ENCODE data around the gene NMRK1. TPM values are rescaled to one million over a fixed set of nuclear protein-coding genes. Genes with fewer than 3 reads are reported as not detected.

NMRK1 gene
- 10.3 TPM for total RNA-seq

DNA sequence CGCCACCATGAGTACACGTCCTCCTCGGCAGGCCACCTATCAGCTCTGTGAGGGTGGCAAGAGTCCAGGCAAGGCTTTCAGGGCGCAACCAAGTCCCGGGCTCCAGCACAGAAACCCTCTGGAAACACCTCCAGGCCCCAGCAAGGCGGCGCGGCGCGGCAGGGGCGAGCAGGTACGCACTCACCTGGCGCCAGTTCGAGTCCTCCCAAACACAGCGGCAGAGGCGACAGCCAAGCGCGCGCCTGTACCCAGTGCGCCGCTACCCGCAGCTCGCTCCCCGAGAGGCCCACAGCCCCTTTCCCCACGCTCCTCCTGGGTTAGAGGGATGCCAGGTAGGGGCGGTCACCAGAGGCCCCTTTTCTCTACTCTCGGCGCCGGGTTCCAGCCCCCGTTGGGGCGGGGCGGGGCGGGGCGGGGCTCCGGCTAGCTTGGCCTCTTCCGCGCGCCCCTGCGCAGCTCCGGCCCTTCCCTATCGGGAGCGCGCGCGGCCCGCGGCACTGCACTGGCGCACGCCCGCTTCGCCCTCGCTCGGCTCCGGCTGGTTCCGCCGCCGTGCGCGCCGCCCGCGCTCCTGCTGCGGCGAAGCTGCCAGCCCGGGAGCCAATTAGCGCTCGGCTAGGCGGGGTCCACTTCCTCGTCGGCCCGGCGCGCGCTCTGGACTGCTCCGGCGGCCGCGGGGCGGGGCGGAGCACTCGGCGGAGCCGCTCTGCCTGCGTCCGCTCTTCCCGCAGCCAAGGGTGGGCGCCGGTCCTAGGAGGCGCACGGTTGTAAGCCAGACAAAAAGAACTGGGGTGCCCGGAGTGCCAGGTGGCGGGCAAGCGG is at the start of gene NMRK1, which contains the start of gene OSTF1:
Gene NMRK1, minus strand, starts transcription at position 332 of the 822 bp plus-strand sequence. CDS start 5,040 bp downstream, outside the sequence.
Gene OSTF1, plus strand, starts transcription at position 691 of the 822 bp plus-strand sequence. CDS start 179 bp downstream, outside the sequence.
- DNase-seq: peak; percentile 92

DNA sequence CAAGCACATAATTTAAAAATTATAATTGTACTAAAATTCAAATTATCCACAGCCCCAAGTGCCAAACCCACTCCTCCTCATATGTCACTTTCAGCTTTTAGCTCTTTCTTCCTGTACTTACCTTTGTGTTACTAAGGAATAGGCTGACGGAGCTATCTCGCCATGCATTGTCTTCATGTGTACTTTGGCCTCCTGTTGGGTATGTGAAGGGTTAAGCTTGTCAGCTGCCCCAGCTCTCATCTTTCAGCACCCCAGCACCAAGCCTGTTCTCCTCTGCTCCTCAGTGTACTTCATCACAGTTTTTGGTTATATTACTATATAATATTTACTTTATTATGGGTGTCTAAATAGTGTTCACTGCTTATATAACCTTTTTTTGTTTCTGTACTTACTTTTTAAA is 46.5 kb upstream of the NMRK1 start:
- DNase-seq: no peak

- DNase-seq: no peak
Observed at GRCh38 chr9:75133396-75133795, 45.4 kb upstream of the NMRK1 start.

- no peak for DNase-seq
Observed at GRCh38 chr9:75132244-75132643, 44.3 kb upstream of the NMRK1 start.

GRCh38 chr9:75131700-75132099 is 43.7 kb upstream of the NMRK1 start:
- no peak for DNase-seq

DNA sequence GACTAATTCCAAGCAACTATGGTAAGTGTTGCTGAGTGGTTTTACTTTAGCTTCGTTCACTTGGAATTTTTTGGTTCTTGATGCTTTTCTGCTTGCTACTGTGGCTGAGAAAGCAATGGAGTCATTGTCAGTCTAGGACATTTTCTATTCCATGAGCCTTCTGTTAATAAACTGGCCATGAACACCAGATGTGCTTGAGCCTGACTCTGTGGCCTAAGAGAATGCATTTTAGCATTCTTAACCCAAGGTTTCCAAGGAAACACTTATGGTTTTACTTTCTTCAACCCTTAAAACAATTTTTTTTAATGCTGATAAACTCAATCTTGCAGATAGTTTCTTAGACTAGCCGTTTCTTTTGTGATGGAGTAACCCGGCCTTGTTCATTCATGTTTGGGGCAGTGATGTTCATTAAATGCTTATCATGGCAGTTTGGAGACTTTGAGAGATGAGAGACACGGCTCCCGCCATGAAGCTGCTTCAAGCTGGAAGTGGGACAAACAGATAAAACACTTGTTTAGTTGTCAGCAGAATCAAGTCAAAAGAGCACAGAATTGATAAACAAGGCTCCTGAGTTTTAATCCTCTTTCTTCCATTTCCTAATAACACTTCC is 42.8 kb upstream of the NMRK1 start:
- DNase-seq: no peak

- no peak for DNase-seq
Observed at GRCh38 chr9:75130172-75130571, 42.2 kb upstream of the NMRK1 start.

DNA sequence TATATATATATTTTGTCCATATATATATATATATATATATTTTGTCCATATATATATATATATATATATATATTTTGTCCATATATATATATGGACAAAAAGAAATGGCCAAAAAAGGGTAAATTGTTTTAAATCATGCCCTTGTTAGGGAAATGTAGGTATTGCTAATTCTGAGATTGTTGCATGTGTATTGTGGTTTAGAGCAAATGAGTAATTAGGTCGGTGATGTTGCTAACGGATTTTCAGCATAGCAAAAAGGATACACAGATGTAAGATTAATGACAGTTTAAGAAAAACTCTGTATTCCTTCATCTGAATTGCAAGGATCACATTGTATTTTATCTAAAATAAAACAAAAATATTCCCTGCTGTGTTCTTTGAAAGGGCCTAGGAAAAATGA is 40.6 kb upstream of the NMRK1 start:
- no peak for DNase-seq

DNA sequence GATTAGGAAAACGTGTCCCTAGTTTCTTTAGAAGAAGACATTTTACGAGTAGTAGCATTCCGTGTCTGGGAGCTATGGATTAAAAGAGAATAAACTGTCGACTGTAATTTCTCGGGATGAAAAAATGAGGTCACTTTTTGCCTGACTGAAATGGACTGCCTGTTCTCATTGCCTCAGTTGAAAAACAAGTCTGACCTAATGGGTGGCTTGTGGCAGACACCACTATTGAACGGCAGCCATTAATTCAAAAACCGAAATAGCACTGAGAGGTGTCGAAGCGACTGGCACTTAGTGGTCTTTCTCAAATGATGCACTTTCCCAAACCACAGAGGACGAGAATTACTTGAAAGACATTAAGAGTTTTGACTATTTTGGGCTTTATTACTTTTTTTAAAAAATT is 35.7 kb upstream of the NMRK1 start:
- DNase-seq: no peak

- no peak for DNase-seq
Observed at GRCh38 chr9:75121914-75122558, 34.1 kb upstream of the NMRK1 start.

DNA sequence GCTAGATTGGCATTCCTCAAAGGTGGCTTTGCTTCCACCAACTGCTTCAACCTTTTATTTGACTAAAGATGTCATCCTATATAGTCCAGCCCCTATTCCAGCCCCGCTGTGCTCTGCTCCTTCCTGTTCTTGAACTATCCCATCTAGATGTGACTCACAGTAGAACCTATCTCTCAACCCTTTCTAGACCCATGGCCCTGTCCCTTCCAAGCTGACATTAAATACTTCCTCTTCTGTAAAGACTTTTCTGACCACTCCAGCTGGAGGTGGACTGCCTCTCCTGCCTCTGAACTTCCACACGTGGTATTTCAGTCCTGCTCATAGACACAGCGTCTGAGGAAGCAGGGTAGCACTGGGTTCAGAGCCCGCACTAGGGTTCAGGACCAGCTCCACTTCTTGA is 32.7 kb upstream of the NMRK1 start:
- DNase-seq: no peak

DNA sequence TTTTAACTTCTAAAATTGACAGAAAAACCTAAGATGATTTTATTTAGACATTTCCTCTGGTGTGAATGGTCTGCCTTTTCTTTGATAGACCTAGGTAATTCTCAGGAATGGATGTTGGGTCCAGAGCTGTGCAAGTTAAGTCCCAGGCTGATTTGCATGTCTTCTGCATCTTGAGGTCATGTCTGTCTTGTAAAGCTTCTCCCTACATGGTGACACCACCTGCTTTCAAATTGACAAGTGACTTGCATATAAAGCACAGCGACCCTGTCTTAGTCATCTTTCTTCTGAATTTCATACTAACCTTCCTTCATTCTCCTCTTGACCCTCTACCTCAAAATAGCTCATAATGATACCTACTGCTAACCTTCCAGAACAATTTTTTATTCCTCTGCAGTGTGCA is 29.6 kb upstream of the NMRK1 start:
- no peak for DNase-seq

GRCh38 chr9:75116306-75116705 is 28.4 kb upstream of the NMRK1 start:
- DNase-seq: no peak

- no peak for DNase-seq
Observed at GRCh38 chr9:75112789-75113188, 24.8 kb upstream of the NMRK1 start.

- DNase-seq: no peak
Observed at GRCh38 chr9:75111019-75111622, 23.2 kb upstream of the NMRK1 start.

DNA sequence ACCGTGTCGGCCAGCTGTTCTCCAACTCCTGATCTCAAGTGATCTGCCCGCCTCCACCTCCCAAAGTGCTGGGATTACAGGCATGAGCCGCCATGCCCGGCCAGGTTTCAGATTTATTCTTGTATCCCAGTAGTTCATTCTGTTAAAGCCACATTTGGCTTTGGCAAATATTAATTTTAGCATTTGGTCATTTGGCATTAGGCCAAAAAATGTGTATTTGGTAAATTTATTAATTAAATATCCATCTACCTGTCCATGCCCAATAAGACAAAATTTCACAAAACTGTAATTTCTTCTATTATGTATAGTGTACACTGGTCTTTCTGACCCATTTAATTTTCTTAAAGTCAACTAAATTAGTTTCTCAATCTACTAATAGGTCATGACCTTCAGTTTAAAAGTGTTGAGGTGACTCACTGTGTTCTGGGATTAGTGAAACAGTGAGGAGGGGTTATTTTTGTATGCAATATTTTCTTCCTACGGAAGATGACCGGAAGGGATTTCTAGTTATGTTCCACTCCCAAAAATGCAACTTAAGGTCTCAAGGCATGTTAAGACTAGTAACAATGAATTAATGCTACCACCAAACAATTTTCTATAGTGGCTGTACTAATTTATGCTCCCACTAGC is 21.4 kb upstream of the NMRK1 start:
- no peak for DNase-seq

GRCh38 chr9:75108571-75108970 is 20.6 kb upstream of the NMRK1 start:
- DNase-seq: no peak

DNA sequence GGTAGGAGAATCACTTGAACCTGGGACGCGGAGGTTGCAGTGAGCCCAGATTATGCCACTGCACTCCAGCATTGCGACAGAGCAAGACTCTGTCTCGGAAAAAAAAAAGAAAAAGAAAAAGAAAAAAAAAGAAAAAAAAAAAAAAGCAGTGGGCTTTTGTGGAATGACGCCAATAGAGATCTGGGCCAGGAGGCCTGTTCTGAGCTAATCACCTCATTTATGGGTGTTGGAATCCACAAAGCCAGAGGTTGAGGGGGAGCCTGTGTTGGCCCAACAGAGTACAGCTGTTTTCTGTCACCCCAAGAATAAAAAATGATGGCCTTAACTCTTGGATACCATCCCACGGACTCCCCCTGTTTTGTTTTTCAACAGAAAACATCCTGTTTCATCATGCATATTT is 18.9 kb upstream of the NMRK1 start:
- DNase-seq: no peak

- no peak for DNase-seq
Observed at GRCh38 chr9:75105841-75106240, 17.9 kb upstream of the NMRK1 start.

GRCh38 chr9:75105019-75105540 is 17.1 kb upstream of the NMRK1 start:
- DNase-seq: no peak

DNA sequence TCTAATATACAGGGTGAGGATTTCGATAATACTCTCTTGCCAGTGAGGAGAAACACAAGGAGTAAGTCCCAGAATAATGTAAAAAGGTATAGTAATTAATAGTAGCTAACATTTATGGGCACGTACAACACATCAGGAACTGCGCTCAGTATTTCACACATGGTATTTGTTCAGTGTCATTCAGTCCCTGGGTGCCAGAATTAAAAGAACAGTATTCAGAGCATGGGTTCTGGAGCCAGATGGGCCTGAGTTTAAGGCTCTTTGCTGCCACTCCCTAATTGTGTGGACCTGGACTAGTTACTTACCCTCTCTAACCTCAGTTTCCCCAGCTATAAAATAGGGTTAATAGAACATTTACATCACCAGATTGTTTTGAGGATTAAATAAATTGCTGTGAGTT is 16.7 kb upstream of the NMRK1 start:
- no peak for DNase-seq

DNA sequence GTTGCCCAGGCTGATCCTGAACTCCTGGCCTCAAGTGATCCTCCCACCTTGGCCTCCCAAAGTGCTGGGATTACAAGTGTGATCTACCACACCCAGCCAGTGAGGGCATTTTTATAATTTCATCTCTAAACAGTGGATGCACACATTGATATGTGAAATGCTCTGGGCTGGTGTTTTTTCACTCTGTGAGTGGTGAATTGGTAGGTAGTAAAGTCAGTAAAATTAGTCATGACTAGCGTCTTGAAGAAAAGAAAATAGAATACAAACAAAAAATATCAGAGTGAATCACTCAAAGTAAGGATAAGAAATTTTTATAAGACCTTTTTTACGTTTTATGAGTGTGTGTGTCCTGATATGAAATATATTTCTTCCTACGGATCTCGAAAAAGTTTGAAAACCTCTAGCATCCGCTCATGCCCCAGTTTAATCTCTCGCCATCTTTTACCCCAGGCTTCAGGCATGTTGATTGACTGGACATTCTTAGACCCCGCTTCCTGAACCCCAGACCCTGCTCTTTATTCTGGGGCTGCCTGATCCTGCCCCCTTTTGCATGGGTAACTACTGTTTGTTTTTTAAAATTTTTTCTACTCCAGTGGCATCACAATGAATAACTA is 14.3 kb upstream of the NMRK1 start:
- DNase-seq: no peak

All from occipital lobe (tissue), 2 donors.